ENCODE results near the gene PHAF1.

The PHAF1 gene

GRCh38 chr16:67109407-67110135, at the start of gene PHAF1:
TSS of gene PHAF1 (plus strand) at chr16:67109941. CDS start at chr16:67110176, 235 bp downstream.
- intact Hi-C loops (cut with DNase I; ENCODE audit: low total_unique reads), result loop anchor here (5.0 kb wide), 1 partner anchor 82 kb away; the partner anchor contains the start of gene CBFB
- TF ChIP-seq CTCF (IDR thresholded peaks at IDR 0.05), result no peak
- Histone ChIP-seq H3K9me3 (no peaks in the 10 kb centered on the region), H3K4me3 (peak within 1 kb of the TSS; percentile 88 to 93), H3K36me3 (no peaks in the 10 kb centered on the region), H3K27me3 (no peaks in the 10 kb centered on the region), H3K4me1 (peaks cover 0 to 45% (median 30%) of the 10 kb centered on the region in 4 donors), H3K27ac (peak within 1 kb of the TSS; percentile 79 to 88)
- peak; percentile 86 to 95 for DNase-seq

GRCh38 chr16:67063008-67063407, 46.7 kb upstream of the PHAF1 start:
- Histone ChIP-seq H3K36me3 (peaks cover 9 to 21% (median 11%) of the 10 kb centered on the region in 3 donors), H3K27ac (no peak overlapping the region), H3K27me3 (no peaks in the 10 kb centered on the region), H3K4me3 (no peak overlapping the region), H3K9me3 (no peaks in the 10 kb centered on the region), H3K4me1 (no peaks in the 10 kb centered on the region)
- no peak for DNase-seq
- no peak for TF ChIP-seq CTCF (IDR thresholded peaks at IDR 0.05)
- intact Hi-C loops (cut with DNase I; ENCODE audit: low total_unique reads), result no loop called here

- Histone ChIP-seq H3K4me3 (no peak overlapping the region), H3K27me3 (no peaks in the 10 kb centered on the region), H3K27ac (no peak overlapping the region), H3K9me3 (no peaks in the 10 kb centered on the region), H3K4me1 (no peaks in the 10 kb centered on the region), H3K36me3 (peaks cover 23 to 39% (median 34%) of the 10 kb centered on the region in 3 donors)
- no peak for DNase-seq
- TF ChIP-seq CTCF (IDR thresholded peaks at IDR 0.05), result no peak
- intact Hi-C loops (cut with DNase I; ENCODE audit: low total_unique reads), result no loop called here
Measured at GRCh38 chr16:67068212-67068753, 41.5 kb upstream of the PHAF1 start.

GRCh38 chr16:67071476-67072048, 38.2 kb upstream of the PHAF1 start:
- intact Hi-C loops (cut with DNase I; ENCODE audit: low total_unique reads), result no loop called here
- DNase-seq, result no peak
- Histone ChIP-seq H3K9me3 (no peaks in the 10 kb centered on the region), H3K36me3 (peaks cover 37 to 61% (median 49%) of the 10 kb centered on the region in 3 donors), H3K27ac (no peak overlapping the region), H3K4me1 (no peaks in the 10 kb centered on the region), H3K4me3 (no peak overlapping the region), H3K27me3 (no peaks in the 10 kb centered on the region)
- no peak for TF ChIP-seq CTCF (IDR thresholded peaks at IDR 0.05)

GRCh38 chr16:67075331-67075730, 34.4 kb upstream of the PHAF1 start:
- H3K36me3 ChIP-seq, result peaks cover 21 to 42% (median 23%) of the 10 kb centered on the region in 3 donors
- no peak for TF ChIP-seq CTCF (IDR thresholded peaks at IDR 0.05)
- intact Hi-C loops (cut with DNase I; ENCODE audit: low total_unique reads), result no loop called here

More at GRCh38 chr16:67075331-67075730, 34.4 kb upstream of the PHAF1 start:
- no peaks in the 10 kb centered on the region for H3K4me1 ChIP-seq
- H3K27ac ChIP-seq, result no peak overlapping the region
- no peak overlapping the region for H3K4me3 ChIP-seq
- no peak for DNase-seq
- H3K27me3 ChIP-seq, result no peaks in the 10 kb centered on the region
- no peaks in the 10 kb centered on the region for H3K9me3 ChIP-seq
